Endodermal cell (in vitro differentiated cells): ENCODE data around the gene RUFY2. TPM values are rescaled to one million over a fixed set of nuclear protein-coding genes. Genes with fewer than 3 reads are reported as not detected.

Source experiments
- DNase-seq: peaks from one replicate; pipeline ENCODE4 v3.0.0-alpha.2; 2017
- H3K27ac ChIP-seq: 2 replicates; pipeline ENCODE4 v1.5.1; 2013; ENCODE audit warnings: mild to moderate bottlenecking, low read depth, low read length, moderate library complexity
- H3K27me3 ChIP-seq: 2 replicates; pipeline ENCODE4 v1.6.1; 2013; ENCODE audit warnings: mild to moderate bottlenecking, low read length, moderate library complexity; ENCODE audit not compliant: insufficient read depth, control insufficient read depth, poor library complexity, severe bottlenecking
- H3K36me3 ChIP-seq: 2 replicates; pipeline ENCODE4 v1.7.0; 2013; ENCODE audit warnings: mild to moderate bottlenecking, low read length, moderate library complexity; ENCODE audit not compliant: control insufficient read depth, insufficient read depth
- H3K4me1 ChIP-seq: one replicate; pipeline ENCODE4 v1.7.0; 2013; ENCODE audit warnings: low read length; ENCODE audit not compliant: control insufficient read depth, insufficient read depth
- H3K4me3 ChIP-seq: 2 replicates; pipeline ENCODE4 v1.5.1; 2013; ENCODE audit warnings: mild to moderate bottlenecking, low read length, moderate library complexity
- H3K9ac ChIP-seq: 2 replicates; pipeline ENCODE4 v1.6.1; 2013; ENCODE audit warnings: mild to moderate bottlenecking, low read length, moderate library complexity; ENCODE audit not compliant: poor library complexity, severe bottlenecking; ENCODE audit errors: extremely low read depth
- H3K9me3 ChIP-seq: 2 replicates; pipeline ENCODE4 v1.6.1; 2013; ENCODE audit warnings: mild to moderate bottlenecking, low read length, moderate library complexity; ENCODE audit not compliant: control insufficient read depth
- H3K27ac Mint-ChIP-seq: 2 replicates; pipeline ENCODE4 v1.8.0; 2020; ENCODE audit warnings: mixed read lengths
- H3K27me3 Mint-ChIP-seq: 2 replicates; pipeline ENCODE4 v1.8.0; 2021; ENCODE audit warnings: mild to moderate bottlenecking, mixed read lengths; ENCODE audit not compliant: insufficient read depth
- H3K36me3 Mint-ChIP-seq: 2 replicates; pipeline ENCODE4 v1.8.0; 2020; ENCODE audit warnings: low read depth, mixed read lengths
- H3K4me1 Mint-ChIP-seq: 2 replicates; pipeline ENCODE4 v1.8.0; 2020; ENCODE audit warnings: mixed read lengths
- H3K4me3 Mint-ChIP-seq: 2 replicates; pipeline ENCODE4 v1.8.0; 2020; ENCODE audit warnings: mild to moderate bottlenecking, moderate library complexity, mixed read lengths
- H3K9me3 Mint-ChIP-seq: 2 replicates; pipeline ENCODE4 v1.8.0; 2020; ENCODE audit warnings: mild to moderate bottlenecking, mixed read lengths
- CTCF ChIP-seq: fragments of 200-600 bp; sonication (generic); conservative IDR thresholded peaks from 2 replicates; pipeline ENCODE4 v1.5.0; 2021; ENCODE audit warnings: antibody characterized with exemption, mild to moderate bottlenecking
- WGBS, 2 experiments: methylation state at CpG; one replicate each; pipeline versions ENCODE4 v1.1.5 to v1.1.7; 2013; ENCODE audit warnings: missing lambda C conversion rate in 2 of 2, mixed read lengths in 1 of 2; ENCODE audit not compliant: insufficient coverage in 1 of 2, insufficient read length in 1 of 2; 5-methylcytosine and 5-hydroxymethylcytosine counted together
- total RNA-seq, 2 donors: library from RNA; stranded (reverse); fragmentation: NEBNext Ultra II Directional in 1 of 2; extraction: Animal tissue kit (Norgen Biotek cat#: 25700) in 1 of 2; gene quantifications; 2 replicates in 1 of 2; 3 replicates in 1 of 2; pipeline ENCODE4 v1.2.1, GENCODE V29; 2021

RUFY2 gene
- total RNA-seq, 2 donors from 2014 or later = 21.1 to 26.9 TPM

- no peaks in the 10 kb centered on the region for H3K9me3 ChIP-seq
- peak overlapping the region; percentile 3 for H3K9ac ChIP-seq
These were observed 70.2 kb downstream of the RUFY2 start for GRCh38 chr10:68336754-68337351.

GRCh38 chr10:68334672-68335467 lies 72.2 kb downstream of the RUFY2 start:
- Histone ChIP-seq H3K36me3 (peaks cover 59% of the 10 kb centered on the region), H3K27ac (no peak overlapping the region), H3K9ac (peak overlapping the region; percentile 99), H3K9me3 (no peaks in the 10 kb centered on the region), H3K27me3 (no peaks in the 10 kb centered on the region), H3K4me1 (no peaks in the 10 kb centered on the region), H3K4me3 (peak overlapping the region; percentile 100)
- H3K27me3 Mint-ChIP-seq = no peaks in the 10 kb centered on the region
- H3K4me3 Mint-ChIP-seq = peak overlapping the region; percentile 99
- peak overlapping the region; percentile 67 for H3K27ac Mint-ChIP-seq
- H3K36me3 Mint-ChIP-seq = peaks cover 42% of the 10 kb centered on the region
- H3K9me3 Mint-ChIP-seq = no peaks in the 10 kb centered on the region
- no peak for DNase-seq
- TF ChIP-seq CTCF = no peak
- WGBS, 2 experiments = 40 to 47% methylated on average over 1 to 8 of the region's 8 CpGs
- peaks cover 32% of the 10 kb centered on the region for H3K4me1 Mint-ChIP-seq

More at GRCh38 chr10:68336754-68337351, 70.2 kb downstream of the RUFY2 start:
- Mint-ChIP-seq H3K36me3 (peaks cover 61% of the 10 kb centered on the region), H3K27ac (peak overlapping the region; percentile 66), H3K9me3 (no peaks in the 10 kb centered on the region), H3K27me3 (no peaks in the 10 kb centered on the region), H3K4me1 (peaks cover 29% of the 10 kb centered on the region), H3K4me3 (peak overlapping the region; percentile 99)
- H3K27ac ChIP-seq = no peak overlapping the region
- H3K36me3 ChIP-seq = peaks cover 79% of the 10 kb centered on the region
- peak overlapping the region; percentile 100 for H3K4me3 ChIP-seq
- WGBS, 2 experiments = 91 to 95% methylated on average over 6 to 7 of the region's 7 CpGs
- no peak for TF ChIP-seq CTCF
- no peak for DNase-seq
- no peaks in the 10 kb centered on the region for H3K27me3 ChIP-seq
- no peaks in the 10 kb centered on the region for H3K4me1 ChIP-seq

GRCh38 chr10:68333440-68334431 lies 73.3 kb downstream of the RUFY2 start:
- no peak for TF ChIP-seq CTCF
- Histone ChIP-seq H3K27me3 (no peaks in the 10 kb centered on the region), H3K9ac (peak overlapping the region; percentile 99), H3K36me3 (peaks cover 48% of the 10 kb centered on the region), H3K27ac (peak overlapping the region; percentile 98), H3K4me3 (peak overlapping the region; percentile 100), H3K9me3 (no peaks in the 10 kb centered on the region), H3K4me1 (no peaks in the 10 kb centered on the region)
- Mint-ChIP-seq H3K36me3 (peaks cover 31% of the 10 kb centered on the region), H3K9me3 (no peaks in the 10 kb centered on the region), H3K4me1 (peaks cover 32% of the 10 kb centered on the region), H3K4me3 (peak overlapping the region; percentile 99), H3K27me3 (no peaks in the 10 kb centered on the region), H3K27ac (peak overlapping the region; percentile 100)
- DNase-seq = no peak
- WGBS, 2 experiments = 1% methylated on average over 7 of the region's 10 CpGs; no CpG with 5 or more reads in 1 of the 2 experiments
